Activated CD8-positive, alpha-beta memory T cell treated with anti-CD3 and anti-CD28 coated beads, Interleukin-2, amount 50 U/mL, for 4 hours (primary cell): ENCODE results near the gene EEIG1.

Experiments
- DNase-seq: peaks from one replicate; pipeline ENCODE4 v3.0.0-alpha.2; 2020

EEIG1 gene

GRCh38 chr9:127937388-127938297 lies 43.1 kb downstream of the EEIG1 start, which contains the start of gene DPM2:
Gene DPM2 (minus strand): TSS chr9:127937854. CDS start chr9:127937820, 34 bp downstream.
- DNase-seq, result peak; percentile 86

DNA sequence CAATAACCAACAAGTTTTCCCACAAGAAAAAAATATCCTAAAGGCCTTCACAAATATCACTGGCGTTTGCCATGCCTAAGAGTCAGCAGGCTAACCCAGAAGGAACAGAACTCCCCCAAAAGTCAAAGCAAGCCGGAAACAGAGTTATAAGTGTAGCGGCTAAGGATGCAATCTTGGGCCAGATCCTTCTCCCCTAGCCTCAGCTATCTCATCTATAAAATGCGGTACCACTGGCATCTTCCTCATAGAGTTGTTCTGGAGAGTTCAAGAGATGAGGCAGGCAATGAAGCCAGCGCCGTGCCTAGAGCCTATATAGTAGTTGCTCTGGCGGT lies 43.8 kb downstream of the EEIG1 start:
- no peak for DNase-seq

DNA sequence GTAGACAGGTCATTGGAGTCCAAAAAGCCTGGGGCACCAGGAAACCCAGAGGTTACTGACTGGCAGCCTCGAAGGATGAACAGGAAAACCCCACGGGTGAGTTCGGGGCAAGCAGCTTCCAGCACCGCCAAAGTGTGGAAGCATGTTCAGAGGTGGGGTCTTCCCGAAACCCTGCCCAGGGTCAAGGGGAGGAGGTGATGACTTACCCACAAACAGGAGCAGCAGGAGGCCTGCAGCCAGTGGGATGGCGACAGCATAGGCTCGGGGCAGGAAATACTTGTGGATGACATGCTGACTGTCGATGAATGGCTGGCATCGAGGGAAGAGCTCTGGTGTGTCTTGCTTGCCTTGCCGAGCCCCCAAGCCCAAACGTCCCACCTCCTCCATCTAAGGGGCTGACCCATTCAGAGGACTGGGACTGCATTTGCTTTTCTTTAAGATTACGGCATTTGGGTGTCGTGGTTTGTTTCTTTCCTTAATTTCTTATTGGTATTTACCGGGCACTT lies 44.4 kb downstream of the EEIG1 start:
- no peak for DNase-seq

DNA sequence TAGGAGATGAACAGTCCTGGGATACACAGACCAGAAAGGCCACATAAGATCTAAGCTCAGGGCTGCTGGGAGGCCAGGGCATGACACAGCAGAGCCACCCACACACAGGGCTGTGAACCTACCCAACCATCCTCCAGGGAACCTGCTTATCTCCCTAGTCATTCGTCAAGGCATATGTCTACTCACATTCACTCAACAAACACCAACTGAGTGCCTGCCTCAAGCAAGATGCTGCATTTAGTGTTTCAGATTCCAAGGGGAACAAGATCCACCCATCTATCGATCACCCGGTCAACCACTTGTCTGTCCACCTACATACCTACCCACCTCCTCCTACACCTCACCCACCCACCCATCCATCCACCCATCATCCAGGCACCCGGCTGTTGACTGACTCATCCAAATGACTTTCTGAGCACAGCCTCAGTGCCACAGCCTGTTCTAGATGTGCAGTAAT lies 45.0 kb downstream of the EEIG1 start:
- no peak for DNase-seq

- DNase-seq, result no peak
Observed at GRCh38 chr9:127934986-127935385, 45.8 kb downstream of the EEIG1 start.

DNA sequence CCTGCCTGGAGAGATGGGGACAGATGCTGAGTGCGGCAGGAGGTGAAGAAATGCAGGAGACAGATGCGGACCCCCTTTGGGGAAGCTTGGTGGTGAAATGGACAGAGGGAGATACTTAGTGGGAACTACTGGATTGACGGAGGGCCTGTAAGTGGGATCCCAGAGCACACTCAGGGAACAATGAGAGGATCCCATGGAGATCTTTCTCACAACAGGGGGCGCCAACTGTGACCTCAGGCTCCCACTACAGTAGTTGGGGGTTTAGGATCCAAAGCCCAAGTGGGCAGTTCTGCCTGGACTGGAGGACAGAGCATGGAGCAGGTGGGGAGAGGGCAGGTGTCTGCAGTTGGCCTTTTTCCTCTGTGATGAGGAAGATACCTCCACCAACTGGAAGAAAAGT lies 46.5 kb downstream of the EEIG1 start:
- no peak for DNase-seq

DNA sequence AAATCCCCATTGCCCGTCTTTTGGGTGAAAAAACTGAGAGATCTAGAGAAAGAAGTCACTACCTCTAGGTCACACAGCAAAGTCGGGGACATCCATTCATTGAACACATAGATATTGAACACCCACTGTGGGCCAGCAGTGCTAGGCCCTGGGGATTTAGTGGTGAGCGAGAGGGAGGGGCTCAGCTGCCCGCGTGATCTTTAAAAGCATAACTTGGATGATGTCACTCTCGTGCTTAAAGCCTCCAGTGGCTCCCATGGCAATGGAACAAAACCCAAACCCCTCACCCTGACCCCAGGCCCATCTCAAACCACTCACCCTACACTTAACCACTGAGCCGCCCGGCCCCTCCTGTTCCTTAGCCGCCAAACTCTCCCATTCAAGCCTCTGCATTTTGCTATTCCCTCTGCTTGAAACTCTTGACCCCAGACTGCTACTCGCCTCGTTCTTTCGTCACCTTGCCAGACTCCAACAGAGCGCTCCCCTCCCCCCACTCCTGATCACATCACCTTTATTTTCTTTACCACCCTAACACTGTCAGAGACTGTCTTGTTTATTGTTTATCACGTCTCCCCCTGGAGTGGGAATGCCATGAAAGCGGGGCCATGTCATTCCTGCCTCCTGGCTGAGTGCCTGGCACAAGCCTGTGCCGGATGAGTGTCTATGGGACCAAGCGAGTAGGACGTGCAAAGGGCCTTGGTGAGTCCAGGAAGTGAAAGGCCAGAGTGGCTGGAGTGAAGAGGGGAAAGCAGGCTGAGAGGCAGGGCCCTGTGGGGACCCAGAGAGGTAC lies 49.5 kb downstream of the EEIG1 start:
- no peak for DNase-seq
